AG10803 (cell line): ENCODE measurements around the gene LCN12.

Source experiments
- DNase-seq: peaks from one replicate; pipeline ENCODE4 v3.0.0; 2010; ENCODE audit warnings: low read depth
- H3K4me3 ChIP-seq: 2 replicates; pipeline ENCODE4 v1.5.1; 2011; ENCODE audit warnings: mild to moderate bottlenecking, low read length, control low read depth
- TF ChIP-seq, protein P1 (sequence below): conservative IDR thresholded peaks from 2 replicates; pipeline ENCODE4 v1.5.1; 2011; ENCODE audit warnings: mild to moderate bottlenecking, low read length, control low read depth, inconsistent platforms

LCN12 gene

GRCh38 chr9:136942881-136943230 lies 9.2 kb upstream of the LCN12 start:
- peak overlapping the region; percentile 77 for H3K4me3 ChIP-seq

DNA sequence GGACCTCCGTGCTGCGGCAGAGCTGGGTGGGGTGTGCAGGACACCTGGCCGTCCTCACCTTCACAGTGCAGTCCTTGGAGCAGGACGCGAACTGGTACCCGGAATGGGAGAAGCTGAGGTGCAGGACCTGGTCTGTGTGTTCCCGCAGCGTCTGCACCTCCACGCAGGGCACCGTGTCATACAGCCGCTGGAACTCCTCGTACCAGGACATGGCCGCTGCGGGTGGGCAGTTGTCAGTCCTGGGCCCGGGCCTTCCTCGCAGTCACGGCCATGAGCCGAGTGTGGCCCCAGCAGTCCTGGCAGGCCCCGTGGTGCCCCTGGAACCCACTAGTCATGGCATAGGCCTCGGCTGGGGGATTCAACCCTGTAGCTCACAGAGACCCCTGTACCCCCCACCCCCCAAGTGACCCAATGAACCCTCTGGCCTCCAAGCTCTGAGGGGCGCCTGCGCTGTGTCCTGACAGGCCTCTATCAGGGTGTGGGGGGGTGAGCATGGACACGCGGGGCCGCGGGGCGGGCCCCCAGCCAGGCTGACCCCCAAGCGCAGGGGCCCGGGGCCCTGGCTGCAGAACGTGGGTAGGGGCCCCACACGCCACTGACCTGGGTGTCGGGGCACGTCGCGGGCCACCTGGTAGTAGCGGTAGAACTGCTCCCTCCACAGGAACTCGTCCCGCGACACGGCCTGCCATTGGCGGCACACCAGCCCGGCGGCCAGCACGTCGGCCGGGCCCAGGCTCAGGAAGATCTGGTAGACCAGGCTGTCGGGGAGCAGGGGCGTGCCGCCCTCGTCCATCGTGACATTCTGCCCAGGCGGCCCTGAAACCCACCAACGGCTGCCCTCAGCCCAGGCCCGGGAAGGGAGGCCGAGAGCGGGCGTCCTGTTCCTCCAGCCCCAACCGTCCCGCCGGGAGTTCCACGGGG lies 8.5 kb upstream of the LCN12 start:
- peak overlapping the region; percentile 77 for H3K4me3 ChIP-seq
- TF ChIP-seq, protein P1, sequence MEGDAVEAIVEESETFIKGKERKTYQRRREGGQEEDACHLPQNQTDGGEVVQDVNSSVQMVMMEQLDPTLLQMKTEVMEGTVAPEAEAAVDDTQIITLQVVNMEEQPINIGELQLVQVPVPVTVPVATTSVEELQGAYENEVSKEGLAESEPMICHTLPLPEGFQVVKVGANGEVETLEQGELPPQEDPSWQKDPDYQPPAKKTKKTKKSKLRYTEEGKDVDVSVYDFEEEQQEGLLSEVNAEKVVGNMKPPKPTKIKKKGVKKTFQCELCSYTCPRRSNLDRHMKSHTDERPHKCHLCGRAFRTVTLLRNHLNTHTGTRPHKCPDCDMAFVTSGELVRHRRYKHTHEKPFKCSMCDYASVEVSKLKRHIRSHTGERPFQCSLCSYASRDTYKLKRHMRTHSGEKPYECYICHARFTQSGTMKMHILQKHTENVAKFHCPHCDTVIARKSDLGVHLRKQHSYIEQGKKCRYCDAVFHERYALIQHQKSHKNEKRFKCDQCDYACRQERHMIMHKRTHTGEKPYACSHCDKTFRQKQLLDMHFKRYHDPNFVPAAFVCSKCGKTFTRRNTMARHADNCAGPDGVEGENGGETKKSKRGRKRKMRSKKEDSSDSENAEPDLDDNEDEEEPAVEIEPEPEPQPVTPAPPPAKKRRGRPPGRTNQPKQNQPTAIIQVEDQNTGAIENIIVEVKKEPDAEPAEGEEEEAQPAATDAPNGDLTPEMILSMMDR: no peak
- no peak for DNase-seq

More at GRCh38 chr9:136942881-136943230, 9.2 kb upstream of the LCN12 start:
- no peak for DNase-seq
- TF ChIP-seq, protein P1: no peak

- peak; percentile 63 for DNase-seq
- TF ChIP-seq, protein P1: no peak
- H3K4me3 ChIP-seq: peak overlapping the region; percentile 77
These were observed 7.9 kb upstream of the LCN12 start for GRCh38 chr9:136944212-136944518.

DNA sequence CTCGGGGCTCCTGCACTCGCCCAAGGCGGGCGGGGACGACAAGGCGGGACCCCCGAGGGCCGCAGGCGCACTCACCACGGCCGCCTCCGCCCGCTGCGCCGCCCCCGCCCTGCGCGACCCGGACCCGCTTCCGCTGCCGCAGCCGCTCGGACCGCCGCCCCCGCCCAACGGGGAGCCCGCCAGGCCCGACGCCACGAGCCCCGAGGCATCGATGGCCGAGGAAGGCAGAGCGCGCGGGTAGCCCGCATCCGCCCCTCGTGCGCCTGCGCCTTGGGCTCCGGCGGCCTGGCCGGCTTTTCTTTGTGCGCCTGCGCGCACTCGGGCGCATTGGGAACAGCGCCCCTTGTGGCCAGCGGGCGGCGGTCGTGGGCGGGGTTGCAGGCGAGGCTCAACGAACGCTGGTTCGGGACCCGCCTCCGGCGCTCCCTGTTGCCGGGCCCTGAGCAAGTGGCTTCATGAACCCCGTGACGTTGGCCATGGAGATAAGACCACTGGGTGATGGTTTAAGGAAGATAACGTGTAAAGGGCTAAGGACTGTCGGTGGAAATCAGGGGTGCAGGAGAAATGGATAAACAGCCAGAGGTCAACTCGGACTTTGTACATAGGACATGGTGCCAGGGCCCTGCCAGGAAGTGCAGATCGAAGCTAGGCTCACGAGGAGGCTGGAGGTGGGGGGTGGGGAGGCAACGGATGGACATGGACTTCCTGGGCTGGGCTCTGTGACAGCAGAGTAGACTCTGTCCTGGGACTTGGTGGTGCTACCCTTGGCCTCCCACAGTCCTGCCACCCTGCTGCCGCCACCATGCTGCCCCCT lies 7.3 kb upstream of the LCN12 start, which contains the start of the genes C8G and FBXW5:
Gene C8G, plus strand, starts transcription at position 725 of the 814 bp plus-strand sequence. Its CDS starts 78 bp downstream, at position 803.
Gene FBXW5, minus strand, starts transcription at position 220 of the 814 bp plus-strand sequence. CDS start 655 bp downstream, outside the sequence.
- TF ChIP-seq, protein P1: peak; percentile 65
- peak within 1 kb of the TSS; percentile 77 for H3K4me3 ChIP-seq
- peak; percentile 88 for DNase-seq

- H3K4me3 ChIP-seq: no peak overlapping the region
- TF ChIP-seq, protein P1: no peak
- DNase-seq: no peak
These were observed 6.5 kb upstream of the LCN12 start for GRCh38 chr9:136945333-136946227.

GRCh38 chr9:136946228-136947027 lies 5.6 kb upstream of the LCN12 start:
- DNase-seq: no peak
- no peak overlapping the region for H3K4me3 ChIP-seq
- TF ChIP-seq, protein P1: no peak
